Measurements from ENCODE around the gene KIF16B.

GRCh38 chr20:16279320-16279719 lies 293.9 kb downstream of the KIF16B start:
- no peak for TF ChIP-seq CTCF (IDR thresholded peaks at IDR 0.05)
- TF ChIP-seq REST (IDR thresholded peaks at IDR 0.05; ENCODE audit: insufficient read depth in 1 of 2, low read depth in 2 of 2, low read length in 1 of 2) = no peak
